ENCODE measurements around the gene RPP14.

Gene RPP14

GRCh38 chr3:58340594-58341244 is 34.7 kb downstream of the RPP14 start:
- Histone ChIP-seq H3K9me3 (replicated peaks; ENCODE audit: insufficient read depth, low read length) (no peaks in the 10 kb centered on the region), H3K4me3 (ENCODE audit: low read length) (no peak overlapping the region), H3K79me2 (ENCODE audit: low read length) (0 out of 2 replicates have a peak, but pooled peaks cover 3% of the 10 kb centered on the region), H3K27ac (ENCODE audit: low read length) (no peak overlapping the region), H3K36me3 (replicated peaks; ENCODE audit: insufficient read depth, low read length) (no peaks in the 10 kb centered on the region), H3K4me2 (ENCODE audit: low read depth, low read length) (no peak overlapping the region), H3K27me3 (replicated peaks; ENCODE audit: insufficient read depth, low read length) (no peaks in the 10 kb centered on the region), H2AFZ (ENCODE audit: low read length) (no peak overlapping the region), H3F3A (ENCODE audit: insufficient read depth, low read length) (no peaks in the 10 kb centered on the region), H3K9me2 (replicated peaks; ENCODE audit: insufficient read depth, low read length) (no peaks in the 10 kb centered on the region), H3K4me1 (ENCODE audit: low read length) (no peaks in the 10 kb centered on the region), H3K9ac (ENCODE audit: low read length) (no peak overlapping the region), H4K20me1 (ENCODE audit: insufficient read depth, low read length) (no peaks in the 10 kb centered on the region)
- TF ChIP-seq CTCF (IDR thresholded peaks at IDR 0.05; ENCODE audit: low read length) = no peak
- TF ChIP-seq EZH2phosphoT487 (IDR thresholded peaks at IDR 0.05; ENCODE audit: low read length) = no peak
- no peak for TF ChIP-seq EZH2 (optimal IDR thresholded peaks at IDR 0.05; ENCODE audit: low read depth, low read length)
- DNase-seq = no peak

- Histone ChIP-seq H3K9ac (ENCODE audit: low read length) (no peak overlapping the region), H3K4me3 (ENCODE audit: low read length) (no peak overlapping the region), H3K27me3 (replicated peaks; ENCODE audit: insufficient read depth, low read length) (no peaks in the 10 kb centered on the region), H3K4me2 (ENCODE audit: low read depth, low read length) (no peak overlapping the region), H4K20me1 (ENCODE audit: insufficient read depth, low read length) (no peaks in the 10 kb centered on the region), H3K9me2 (replicated peaks; ENCODE audit: insufficient read depth, low read length) (no peaks in the 10 kb centered on the region), H3K9me3 (replicated peaks; ENCODE audit: insufficient read depth, low read length) (no peaks in the 10 kb centered on the region), H3K4me1 (ENCODE audit: low read length) (no peaks in the 10 kb centered on the region), H3F3A (ENCODE audit: insufficient read depth, low read length) (no peaks in the 10 kb centered on the region), H3K27ac (ENCODE audit: low read length) (no peak overlapping the region), H3K79me2 (ENCODE audit: low read length) (0 out of 2 replicates have a peak, but pooled peaks cover under 1% of the 10 kb centered on the region), H3K36me3 (replicated peaks; ENCODE audit: insufficient read depth, low read length) (no peaks in the 10 kb centered on the region), H2AFZ (ENCODE audit: low read length) (no peak overlapping the region)
- TF ChIP-seq EZH2phosphoT487 (IDR thresholded peaks at IDR 0.05; ENCODE audit: low read length) (no peak), EZH2 (optimal IDR thresholded peaks at IDR 0.05; ENCODE audit: low read depth, low read length) (no peak), CTCF (IDR thresholded peaks at IDR 0.05; ENCODE audit: low read length) (no peak)
- DNase-seq = no peak
These were observed 35.3 kb downstream of the RPP14 start for GRCh38 chr3:58341376-58341775.

GRCh38 chr3:58342676-58343075 is 36.6 kb downstream of the RPP14 start:
- Histone ChIP-seq H3K9me2 (replicated peaks; ENCODE audit: insufficient read depth, low read length) (no peaks in the 10 kb centered on the region), H3K9me3 (replicated peaks; ENCODE audit: insufficient read depth, low read length) (no peaks in the 10 kb centered on the region), H3K4me2 (ENCODE audit: low read depth, low read length) (no peak overlapping the region), H3F3A (ENCODE audit: insufficient read depth, low read length) (no peaks in the 10 kb centered on the region), H3K27ac (ENCODE audit: low read length) (no peak overlapping the region), H3K79me2 (ENCODE audit: low read length) (no peaks in the 10 kb centered on the region), H3K4me1 (ENCODE audit: low read length) (no peaks in the 10 kb centered on the region), H3K36me3 (replicated peaks; ENCODE audit: insufficient read depth, low read length) (no peaks in the 10 kb centered on the region), H2AFZ (ENCODE audit: low read length) (no peak overlapping the region), H3K9ac (ENCODE audit: low read length) (no peak overlapping the region), H3K4me3 (ENCODE audit: low read length) (no peak overlapping the region), H4K20me1 (ENCODE audit: insufficient read depth, low read length) (no peaks in the 10 kb centered on the region), H3K27me3 (replicated peaks; ENCODE audit: insufficient read depth, low read length) (no peaks in the 10 kb centered on the region)
- no peak for TF ChIP-seq CTCF (IDR thresholded peaks at IDR 0.05; ENCODE audit: low read length)
- TF ChIP-seq EZH2 (optimal IDR thresholded peaks at IDR 0.05; ENCODE audit: low read depth, low read length) = no peak
- no peak for TF ChIP-seq EZH2phosphoT487 (IDR thresholded peaks at IDR 0.05; ENCODE audit: low read length)
- DNase-seq = no peak
